ENCODE results near the gene TMC4. TPM values are rescaled to one million over a fixed set of nuclear protein-coding genes. Genes with fewer than 3 reads are reported as not detected.

The TMC4 gene
- polyA plus RNA-seq, 1 donor (not counting 4 experiments of a cell fraction or from before 2014, with no cell fraction given) = 1.5 TPM

DNA sequence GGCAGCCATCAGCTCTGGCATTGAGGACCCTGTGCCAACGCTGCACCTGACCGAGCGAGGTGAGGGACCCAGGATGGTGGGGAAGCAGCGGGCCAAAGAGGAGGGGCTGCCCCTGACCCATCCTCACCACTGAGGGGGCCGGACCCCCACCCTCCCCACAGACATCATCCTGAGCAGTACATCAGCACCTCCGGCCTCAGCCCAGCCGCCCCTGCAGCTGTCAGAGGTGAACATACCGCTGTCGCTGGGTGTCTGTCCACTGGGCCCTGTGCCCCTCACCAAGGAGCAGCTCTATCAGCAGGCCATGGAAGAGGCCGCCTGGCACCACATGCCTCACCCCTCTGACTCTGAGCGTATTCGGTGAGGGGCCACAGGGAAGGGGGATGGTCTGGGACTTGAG is 20.7 kb downstream of the TMC4 start:
- TF ChIP-seq, protein P1, sequence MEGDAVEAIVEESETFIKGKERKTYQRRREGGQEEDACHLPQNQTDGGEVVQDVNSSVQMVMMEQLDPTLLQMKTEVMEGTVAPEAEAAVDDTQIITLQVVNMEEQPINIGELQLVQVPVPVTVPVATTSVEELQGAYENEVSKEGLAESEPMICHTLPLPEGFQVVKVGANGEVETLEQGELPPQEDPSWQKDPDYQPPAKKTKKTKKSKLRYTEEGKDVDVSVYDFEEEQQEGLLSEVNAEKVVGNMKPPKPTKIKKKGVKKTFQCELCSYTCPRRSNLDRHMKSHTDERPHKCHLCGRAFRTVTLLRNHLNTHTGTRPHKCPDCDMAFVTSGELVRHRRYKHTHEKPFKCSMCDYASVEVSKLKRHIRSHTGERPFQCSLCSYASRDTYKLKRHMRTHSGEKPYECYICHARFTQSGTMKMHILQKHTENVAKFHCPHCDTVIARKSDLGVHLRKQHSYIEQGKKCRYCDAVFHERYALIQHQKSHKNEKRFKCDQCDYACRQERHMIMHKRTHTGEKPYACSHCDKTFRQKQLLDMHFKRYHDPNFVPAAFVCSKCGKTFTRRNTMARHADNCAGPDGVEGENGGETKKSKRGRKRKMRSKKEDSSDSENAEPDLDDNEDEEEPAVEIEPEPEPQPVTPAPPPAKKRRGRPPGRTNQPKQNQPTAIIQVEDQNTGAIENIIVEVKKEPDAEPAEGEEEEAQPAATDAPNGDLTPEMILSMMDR (optimal IDR thresholded peaks at IDR 0.05 in 1 of 3, IDR thresholded peaks at IDR 0.05 in 1 of 3, conservative IDR thresholded peaks at IDR 0.05 in 1 of 3; ENCODE audit: extremely low read depth in 1 of 3, insufficient read depth in 2 of 3, low read length in 3 of 3) = no peak
- TF ChIP-seq EZH2 (IDR thresholded peaks at IDR 0.05; ENCODE audit: low read length) = no peak

DNA sequence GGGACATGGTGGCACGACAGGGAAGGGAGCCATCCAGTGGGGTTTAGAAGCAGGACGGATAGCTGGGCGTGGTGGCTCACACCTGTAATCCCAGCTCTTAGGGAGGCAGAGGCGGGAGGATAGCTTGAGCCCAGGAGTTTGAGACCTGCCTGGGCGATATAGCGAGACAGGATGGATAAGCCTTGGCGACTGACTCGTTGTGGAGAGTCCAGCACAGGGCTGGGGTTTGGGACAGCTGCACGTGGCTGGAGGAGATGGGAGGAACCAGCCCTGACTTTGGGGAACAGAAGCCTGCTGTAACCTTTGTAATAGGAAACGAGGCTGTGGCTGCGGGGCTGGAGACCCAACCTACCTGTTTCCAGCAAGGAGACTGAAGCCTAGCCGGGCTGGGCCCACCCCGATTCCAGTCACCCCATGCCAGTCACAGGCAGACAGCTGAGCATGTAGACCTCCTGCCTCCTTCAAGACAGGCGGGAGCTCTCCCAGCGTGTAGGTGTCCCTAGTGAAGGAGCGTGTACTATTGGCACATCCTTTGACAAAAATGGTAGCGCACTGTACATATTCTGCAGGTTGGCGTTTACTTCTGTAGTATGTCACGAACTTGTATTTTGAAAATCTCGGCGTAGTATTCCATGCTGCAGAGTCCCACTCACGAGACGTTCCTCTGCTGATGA is 21.5 kb downstream of the TMC4 start:
- FAIRE-seq = no peak
- H3K9me1 ChIP-seq (ENCODE audit: control insufficient read depth, extremely low read depth, insufficient read depth, low read length) = no peaks in the 10 kb centered on the region
- no peaks in the 10 kb centered on the region for H3K4me1 ChIP-seq (ENCODE audit: control insufficient read depth, extremely low read depth, insufficient read depth, low read length)
- H2AFZ ChIP-seq (ENCODE audit: control insufficient read depth, low read length) = no peak overlapping the region
- H4K20me1 ChIP-seq (ENCODE audit: control insufficient read depth, extremely low read depth, insufficient read depth, low read length) = peaks cover 9% of the 10 kb centered on the region
- DNase-seq (ENCODE audit: low read depth, low spot score) = no peak
- no peaks in the 10 kb centered on the region for H3K9me3 ChIP-seq (ENCODE audit: control insufficient read depth, low read depth, low read length)
- no peaks in the 10 kb centered on the region for H3K79me2 ChIP-seq (ENCODE audit: control insufficient read depth, insufficient read depth, low read length)
- peaks cover 44 to 59% of the 10 kb centered on the region in 2 experiments for H3K36me3 ChIP-seq (ENCODE audit: control insufficient read depth in 2 of 2, extremely low read depth in 1 of 2, insufficient read depth in 2 of 2, low read length in 2 of 2)
- dilution Hi-C loops (cut with MboI; ENCODE audit: extremely low pct_ligation_motif_present, low sequenced_read_pairs) = no loop called here
- no peak overlapping the region for H3K4me3 ChIP-seq (ENCODE audit: control insufficient read depth in 2 of 3, extremely low read depth in 1 of 3, insufficient read depth in 2 of 3, low read depth in 1 of 3, low read length in 3 of 3)
- H3K27me3 ChIP-seq (ENCODE audit: control insufficient read depth, extremely low read depth, insufficient read depth, low read length) = no peaks in the 10 kb centered on the region
- H3K27ac ChIP-seq (ENCODE audit: control insufficient read depth, insufficient read depth, low read length) = no peak overlapping the region
- TF ChIP-seq EZH2 (IDR thresholded peaks at IDR 0.05; ENCODE audit: low read length) = no peak
- TF ChIP-seq, protein P1 (optimal IDR thresholded peaks at IDR 0.05 in 1 of 3, IDR thresholded peaks at IDR 0.05 in 1 of 3, conservative IDR thresholded peaks at IDR 0.05 in 1 of 3; ENCODE audit: extremely low read depth in 1 of 3, insufficient read depth in 2 of 3, low read length in 3 of 3) = no peak
- H3K4me2 ChIP-seq (ENCODE audit: control insufficient read depth, extremely low read depth, insufficient read depth, low read depth, low read length) = no peak overlapping the region
- no peak overlapping the region for H3K9ac ChIP-seq (ENCODE audit: control insufficient read depth, extremely low read depth, insufficient read depth, low read length)

More for the DNA sequence above, 20.7 kb downstream of the TMC4 start:
- Histone ChIP-seq H3K9ac (ENCODE audit: control insufficient read depth, extremely low read depth, insufficient read depth, low read length) (no peak overlapping the region), H3K4me1 (ENCODE audit: control insufficient read depth, extremely low read depth, insufficient read depth, low read length) (no peaks in the 10 kb centered on the region), H3K79me2 (ENCODE audit: control insufficient read depth, insufficient read depth, low read length) (no peaks in the 10 kb centered on the region), H3K9me3 (ENCODE audit: control insufficient read depth, low read depth, low read length) (no peaks in the 10 kb centered on the region), H3K4me2 (ENCODE audit: control insufficient read depth, extremely low read depth, insufficient read depth, low read depth, low read length) (no peak overlapping the region), H2AFZ (ENCODE audit: control insufficient read depth, low read length) (no peak overlapping the region), H3K36me3 (ENCODE audit: control insufficient read depth in 2 of 2, extremely low read depth in 1 of 2, insufficient read depth in 2 of 2, low read length in 2 of 2) (peaks cover 42 to 55% of the 10 kb centered on the region in 2 experiments), H3K27me3 (ENCODE audit: control insufficient read depth, extremely low read depth, insufficient read depth, low read length) (no peaks in the 10 kb centered on the region), H4K20me1 (ENCODE audit: control insufficient read depth, extremely low read depth, insufficient read depth, low read length) (peaks cover 9% of the 10 kb centered on the region), H3K27ac (ENCODE audit: control insufficient read depth, insufficient read depth, low read length) (no peak overlapping the region), H3K9me1 (ENCODE audit: control insufficient read depth, extremely low read depth, insufficient read depth, low read length) (no peaks in the 10 kb centered on the region), H3K4me3 (ENCODE audit: control insufficient read depth in 2 of 3, extremely low read depth in 1 of 3, insufficient read depth in 2 of 3, low read depth in 1 of 3, low read length in 3 of 3) (no peak overlapping the region)
- dilution Hi-C loops (cut with MboI; ENCODE audit: extremely low pct_ligation_motif_present, low sequenced_read_pairs) = no loop called here
- FAIRE-seq = no peak
- no peak for DNase-seq (ENCODE audit: low read depth, low spot score)
